Left ventricle myocardium inferior (tissue), 1 donor: ENCODE measurements around the gene APOL2. TPM values are rescaled to one million over a fixed set of nuclear protein-coding genes. Genes with fewer than 3 reads are reported as not detected.

Source experiments
- DNase-seq: peaks from one replicate; pipeline ENCODE4 v3.0.0-alpha.2; 2020
- H3K27ac ChIP-seq: fragments of 200-600 bp; replicated peaks from 2 replicates; pipeline ENCODE4 v1.8.0; 2021
- H3K27me3 ChIP-seq: fragments of 200-600 bp; 2 replicates; pipeline ENCODE4 v1.8.0; 2021; ENCODE audit warnings: low read depth
- H3K36me3 ChIP-seq: fragments of 200-600 bp; 2 replicates; pipeline ENCODE4 v1.8.0; 2021
- H3K4me1 ChIP-seq: fragments of 200-600 bp; 2 replicates; pipeline ENCODE4 v1.8.0; 2021
- H3K4me3 ChIP-seq: fragments of 200-600 bp; 2 replicates; pipeline ENCODE4 v1.8.0; 2021; ENCODE audit warnings: mild to moderate bottlenecking, moderate library complexity
- H3K9me3 ChIP-seq: fragments of 200-600 bp; replicated peaks from 2 replicates; pipeline ENCODE4 v1.8.0; 2021
- CTCF ChIP-seq: fragments of 200-600 bp; IDR thresholded peaks from 2 replicates; pipeline ENCODE4 v1.8.0; 2021; ENCODE audit warnings: antibody characterized with exemption, mild to moderate bottlenecking, borderline replicate concordance
- intact Hi-C: fragments of 100-400 bp; cut with micrococcal nuclease; formaldehyde crosslinking; loops from one replicate; pipeline ENCODE4 v1.11.0; 2022
- total RNA-seq: library from RNA; stranded (reverse); fragmentation: NEBNext Ultra II Directional; extraction: Animal tissue kit (Norgen Biotek cat#: 25700); gene quantifications from one replicate; pipeline ENCODE4 v1.2.1, GENCODE V29; 2021
- donor health status: DM: no; HTN: yes; CAD: no; lungs with severe emphysema.

The APOL2 gene
- total RNA-seq, 1 donor from 2014 or later = 69.6 TPM

GRCh38 chr22:36223504-36223903 is 15.8 kb downstream of the APOL2 start:
- H3K4me3 ChIP-seq = no peak overlapping the region
- peaks cover 25% of the 10 kb centered on the region for H3K4me1 ChIP-seq
- no peaks in the 10 kb centered on the region for H3K9me3 ChIP-seq
- no peak for TF ChIP-seq CTCF
- no peak for DNase-seq
- intact Hi-C loops = no loop called here
- peaks cover 22% of the 10 kb centered on the region for H3K36me3 ChIP-seq
- H3K27me3 ChIP-seq = no peaks in the 10 kb centered on the region
- peak overlapping the region; percentile 36 for H3K27ac ChIP-seq

- TF ChIP-seq CTCF = no peak
- Histone ChIP-seq H3K9me3 (no peaks in the 10 kb centered on the region), H3K36me3 (peaks cover 17% of the 10 kb centered on the region), H3K4me3 (no peak overlapping the region), H3K27me3 (no peaks in the 10 kb centered on the region), H3K4me1 (peaks cover 25% of the 10 kb centered on the region), H3K27ac (no peak overlapping the region)
- intact Hi-C loops = no loop called here
- DNase-seq = no peak
These were observed 16.4 kb downstream of the APOL2 start for GRCh38 chr22:36222887-36223450.

GRCh38 chr22:36221799-36222751 is 17.3 kb downstream of the APOL2 start:
- no peak for DNase-seq

GRCh38 chr22:36220451-36220921 is 18.8 kb downstream of the APOL2 start:
- intact Hi-C loops = no loop called here
- no peaks in the 10 kb centered on the region for H3K36me3 ChIP-seq
- H3K4me3 ChIP-seq = no peak overlapping the region
- H3K4me1 ChIP-seq = peaks cover 25% of the 10 kb centered on the region
- H3K27ac ChIP-seq = peak overlapping the region; percentile 49
- no peaks in the 10 kb centered on the region for H3K27me3 ChIP-seq
- H3K9me3 ChIP-seq = no peaks in the 10 kb centered on the region
- no peak for DNase-seq
- TF ChIP-seq CTCF = no peak

More at GRCh38 chr22:36221799-36222751, 17.3 kb downstream of the APOL2 start:
- TF ChIP-seq CTCF = peak; percentile 75
- intact Hi-C loops = no loop called here
- Histone ChIP-seq H3K4me1 (peaks cover 25% of the 10 kb centered on the region), H3K4me3 (no peak overlapping the region), H3K27me3 (no peaks in the 10 kb centered on the region), H3K27ac (no peak overlapping the region), H3K9me3 (no peaks in the 10 kb centered on the region), H3K36me3 (peaks cover 8% of the 10 kb centered on the region)

- TF ChIP-seq CTCF = no peak
- no peak overlapping the region for H3K4me3 ChIP-seq
- no peaks in the 10 kb centered on the region for H3K9me3 ChIP-seq
- no peak overlapping the region for H3K27ac ChIP-seq
- intact Hi-C loops = no loop called here
- no peaks in the 10 kb centered on the region for H3K27me3 ChIP-seq
- DNase-seq = no peak
- H3K36me3 ChIP-seq = no peaks in the 10 kb centered on the region
- peaks cover 20% of the 10 kb centered on the region for H3K4me1 ChIP-seq
These were observed 20.6 kb downstream of the APOL2 start for GRCh38 chr22:36218648-36219193.
